Trophoblast cell (in vitro differentiated cells and primary cell): Measurements from ENCODE around the gene RBM20.

Experiments
- DNase-seq, 2 donors: peaks; one replicate each; pipeline ENCODE4 v3.0.0-alpha.2; 2016
- H2AFZ ChIP-seq: 2 replicates; pipeline ENCODE4 v1.6.1; 2013; ENCODE audit warnings: low read length, moderate library complexity, mild to moderate bottlenecking; ENCODE audit not compliant: insufficient read depth, poor library complexity
- H2AK5ac ChIP-seq: 2 replicates; pipeline ENCODE4 v1.6.1; 2013; ENCODE audit warnings: mild to moderate bottlenecking, low read length
- H2BK120ac ChIP-seq: 2 replicates; pipeline ENCODE4 v1.6.1; 2013; ENCODE audit warnings: low read length, mild to moderate bottlenecking, moderate library complexity; ENCODE audit not compliant: insufficient read depth, poor library complexity
- H2BK12ac ChIP-seq: 2 replicates; pipeline ENCODE4 v1.6.1; 2013; ENCODE audit warnings: mild to moderate bottlenecking, low read length, moderate library complexity
- H2BK5ac ChIP-seq: 2 replicates; pipeline ENCODE4 v1.6.1; 2013; ENCODE audit warnings: low read length, low read depth, moderate library complexity, mild to moderate bottlenecking; ENCODE audit not compliant: poor library complexity
- H3K14ac ChIP-seq: 2 replicates; pipeline ENCODE4 v1.6.1; 2013; ENCODE audit warnings: mild to moderate bottlenecking, low read length
- H3K18ac ChIP-seq: 2 replicates; pipeline ENCODE4 v1.6.1; 2013; ENCODE audit warnings: mild to moderate bottlenecking, low read length
- H3K23ac ChIP-seq: 2 replicates; pipeline ENCODE4 v1.6.1; 2013; ENCODE audit warnings: low read length
- H3K27ac ChIP-seq: 2 replicates; pipeline ENCODE4 v1.5.1; 2013; ENCODE audit warnings: low read depth, mild to moderate bottlenecking, inconsistent platforms, low read length, moderate library complexity
- H3K27me3 ChIP-seq: 2 replicates; pipeline ENCODE4 v1.6.1; 2013; ENCODE audit warnings: inconsistent platforms, mild to moderate bottlenecking, low read length, moderate library complexity; ENCODE audit not compliant: insufficient read depth
- H3K36me3 ChIP-seq, 2 experiments: 1 replicate in 1 of 2; 2 replicates in 1 of 2; pipeline ENCODE4 v1.6.1; 2013; ENCODE audit warnings: low read length in 2 of 2, mild to moderate bottlenecking in 2 of 2, moderate library complexity in 1 of 2; ENCODE audit not compliant: insufficient read depth in 2 of 2, control insufficient read depth in 1 of 2
- H3K4ac ChIP-seq: 2 replicates; pipeline ENCODE4 v1.6.1; 2013; ENCODE audit warnings: low read depth, mild to moderate bottlenecking, low read length, moderate library complexity
- H3K4me1 ChIP-seq, 2 experiments: 1 replicate in 1 of 2; 2 replicates in 1 of 2; pipeline ENCODE4 v1.6.1; 2013; ENCODE audit warnings: low read length in 2 of 2, mild to moderate bottlenecking in 2 of 2, moderate library complexity in 1 of 2; ENCODE audit not compliant: insufficient read depth in 2 of 2, control insufficient read depth in 1 of 2
- H3K4me2 ChIP-seq: 2 replicates; pipeline ENCODE4 v1.6.1; 2013; ENCODE audit warnings: inconsistent platforms, mild to moderate bottlenecking, low read length, moderate library complexity
- H3K4me3 ChIP-seq: 2 replicates; pipeline ENCODE4 v1.5.1; 2013; ENCODE audit warnings: mild to moderate bottlenecking, low read depth, low read length, inconsistent platforms
- H3K79me1 ChIP-seq: one replicate; pipeline ENCODE4 v1.6.1; 2013; ENCODE audit warnings: low read length
- H3K79me2 ChIP-seq: 2 replicates; pipeline ENCODE4 v1.6.1; 2013; ENCODE audit warnings: low read length, mild to moderate bottlenecking; ENCODE audit not compliant: control insufficient read depth, insufficient read depth, poor library complexity
- H3K9ac ChIP-seq: 2 replicates; pipeline ENCODE4 v1.6.1; 2013; ENCODE audit warnings: mild to moderate bottlenecking, low read length
- H3K9me3 ChIP-seq: 2 replicates; pipeline ENCODE4 v1.6.1; 2013; ENCODE audit warnings: low read depth, mild to moderate bottlenecking, control low read depth, inconsistent platforms, low read length; ENCODE audit not compliant: insufficient read depth
- H4K12ac ChIP-seq: 2 replicates; pipeline ENCODE4 v1.6.1; 2013; ENCODE audit warnings: low read depth, mild to moderate bottlenecking, low read length, moderate library complexity
- H4K8ac ChIP-seq: 2 replicates; pipeline ENCODE4 v1.6.1; 2013; ENCODE audit warnings: low read depth, mild to moderate bottlenecking, low read length, moderate library complexity
- H4K91ac ChIP-seq: one replicate; pipeline ENCODE4 v1.6.1; 2013; ENCODE audit warnings: low read depth, mild to moderate bottlenecking, low read length, moderate library complexity
- WGBS: extraction: QIAGEN DNeasy Blood & Tissue Kit; methylation state at CpG from one replicate; pipeline ENCODE4 v1.1.7; 2013; ENCODE audit warnings: missing lambda C conversion rate; ENCODE audit not compliant: insufficient read length, insufficient coverage; ENCODE audit errors: extremely low coverage; 5-methylcytosine and 5-hydroxymethylcytosine counted together

Gene RBM20

DNA sequence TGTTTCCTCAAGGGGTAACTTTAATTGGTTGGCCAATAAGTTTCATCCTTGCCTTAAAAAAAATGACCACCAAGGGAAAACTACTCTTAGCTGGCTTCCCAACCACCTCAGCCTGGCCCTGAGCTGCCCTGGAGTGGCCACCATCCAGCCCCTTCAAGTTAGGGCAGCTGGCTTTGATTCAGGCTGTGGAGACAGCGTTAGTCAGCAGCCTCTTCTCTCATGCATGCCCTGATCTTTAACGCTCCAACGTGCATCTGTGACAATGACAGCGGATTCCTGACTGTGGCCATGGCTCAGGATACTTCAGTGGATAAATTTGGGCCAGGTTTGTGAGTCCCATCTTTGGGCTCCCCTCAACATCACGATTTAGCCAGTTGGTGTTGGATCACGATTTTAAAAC, 111.6 kb downstream of the RBM20 start:
- no peak overlapping the region for H3K14ac ChIP-seq
- H3K27ac ChIP-seq: no peak overlapping the region
- H2BK120ac ChIP-seq: peak overlapping the region; percentile 57
- H2BK5ac ChIP-seq: no peak overlapping the region
- H3K9me3 ChIP-seq: no peaks in the 10 kb centered on the region
- H3K9ac ChIP-seq: no peak overlapping the region
- H2AK5ac ChIP-seq: no peak overlapping the region
- no peak overlapping the region for H4K91ac ChIP-seq
- H3K23ac ChIP-seq: no peak overlapping the region
- no peaks in the 10 kb centered on the region for H3K27me3 ChIP-seq
- H3K4me3 ChIP-seq: no peak overlapping the region
- peak overlapping the region; percentile 61 for H3K18ac ChIP-seq
- H3K36me3 ChIP-seq: no peaks in the 10 kb centered on the region
- peaks cover 5 to 6% of the 10 kb centered on the region in 2 experiments for H3K4me1 ChIP-seq
- DNase-seq: no peak
- H3K4ac ChIP-seq: no peak overlapping the region
- H2BK12ac ChIP-seq: peak overlapping the region; percentile 58
- WGBS: no CpG with 5 or more reads among the region's 6 CpGs
- H4K12ac ChIP-seq: no peak overlapping the region
- no peak overlapping the region for H2AFZ ChIP-seq
- H3K79me1 ChIP-seq: peaks cover 10% of the 10 kb centered on the region
- H3K79me2 ChIP-seq: no peaks in the 10 kb centered on the region
- no peak overlapping the region for H4K8ac ChIP-seq
- no peak overlapping the region for H3K4me2 ChIP-seq

DNA sequence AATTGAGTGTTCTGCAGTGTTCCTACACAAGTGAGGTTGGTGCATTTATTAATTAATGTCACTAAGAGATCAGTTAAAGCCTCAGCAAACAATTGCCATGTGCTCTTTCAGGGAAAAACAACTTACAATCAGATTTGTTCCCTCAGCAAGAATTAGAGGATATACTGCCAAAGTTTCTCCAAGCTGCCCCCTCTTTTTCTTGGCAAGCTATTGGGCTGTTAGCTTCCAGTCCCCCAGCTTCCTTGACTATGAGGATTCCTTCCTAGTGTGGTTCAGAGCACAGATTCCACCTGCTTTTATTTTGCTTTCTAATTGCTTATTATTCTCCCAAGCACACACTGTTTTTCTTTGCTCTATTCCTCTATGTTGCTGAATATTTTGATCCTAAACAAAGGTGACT, 112.7 kb downstream of the RBM20 start:
- no peak overlapping the region for H3K4me3 ChIP-seq
- no peak for DNase-seq
- no peak overlapping the region for H3K18ac ChIP-seq
- no peak overlapping the region for H3K23ac ChIP-seq
- no peak overlapping the region for H2AFZ ChIP-seq
- no peaks in the 10 kb centered on the region for H3K36me3 ChIP-seq
- H3K79me2 ChIP-seq: no peaks in the 10 kb centered on the region
- H3K27ac ChIP-seq: no peak overlapping the region
- H3K4me2 ChIP-seq: no peak overlapping the region
- H3K4ac ChIP-seq: no peak overlapping the region
- H3K14ac ChIP-seq: no peak overlapping the region
- no peak overlapping the region for H2AK5ac ChIP-seq
- H3K27me3 ChIP-seq: no peaks in the 10 kb centered on the region
- H4K8ac ChIP-seq: no peak overlapping the region
- no peak overlapping the region for H4K91ac ChIP-seq
- no peak overlapping the region for H4K12ac ChIP-seq
- no peak overlapping the region for H3K9ac ChIP-seq
- H3K9me3 ChIP-seq: no peaks in the 10 kb centered on the region
- H3K4me1 ChIP-seq: peaks cover 5 to 6% of the 10 kb centered on the region in 2 experiments
- H2BK5ac ChIP-seq: no peak overlapping the region
- no peak overlapping the region for H2BK120ac ChIP-seq
- H3K79me1 ChIP-seq: peaks cover 10% of the 10 kb centered on the region
- H2BK12ac ChIP-seq: no peak overlapping the region

DNA sequence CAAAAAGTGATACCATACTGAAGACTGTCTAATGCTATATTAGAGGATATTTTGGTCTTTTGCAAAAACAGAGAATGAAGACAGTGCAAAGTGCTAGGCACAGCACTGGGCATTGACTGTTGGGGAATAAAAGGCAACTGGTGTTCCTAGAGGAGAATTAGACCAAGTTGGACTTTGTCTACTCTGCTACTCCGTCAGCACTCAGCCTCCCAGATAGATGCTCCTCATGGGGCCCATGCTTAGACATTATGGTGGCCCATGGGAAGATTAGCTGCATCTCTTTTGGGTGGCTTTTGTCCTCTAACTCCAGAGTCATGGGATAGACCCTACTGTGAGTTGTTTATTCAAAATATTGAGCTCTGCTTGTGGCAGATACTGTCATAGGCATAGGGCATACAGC, 113.5 kb downstream of the RBM20 start:
- H2AK5ac ChIP-seq: no peak overlapping the region
- no peak overlapping the region for H3K4me2 ChIP-seq
- H3K9me3 ChIP-seq: no peaks in the 10 kb centered on the region
- no peak overlapping the region for H3K14ac ChIP-seq
- no peak overlapping the region for H3K9ac ChIP-seq
- no peak overlapping the region for H3K4me3 ChIP-seq
- no peak overlapping the region for H4K12ac ChIP-seq
- DNase-seq: no peak
- no peak overlapping the region for H2AFZ ChIP-seq
- no peak overlapping the region for H4K8ac ChIP-seq
- H2BK12ac ChIP-seq: no peak overlapping the region
- H3K79me1 ChIP-seq: peaks cover 10% of the 10 kb centered on the region
- no peaks in the 10 kb centered on the region for H3K36me3 ChIP-seq
- H3K79me2 ChIP-seq: no peaks in the 10 kb centered on the region
- no peak overlapping the region for H4K91ac ChIP-seq
- no peak overlapping the region for H3K23ac ChIP-seq
- H2BK5ac ChIP-seq: no peak overlapping the region
- no CpG with 5 or more reads among the region's 1 CpG for WGBS
- H3K27me3 ChIP-seq: no peaks in the 10 kb centered on the region
- H3K18ac ChIP-seq: no peak overlapping the region
- no peak overlapping the region for H2BK120ac ChIP-seq
- H3K4ac ChIP-seq: no peak overlapping the region
- H3K4me1 ChIP-seq: peaks cover 5 to 6% of the 10 kb centered on the region in 2 experiments
- no peak overlapping the region for H3K27ac ChIP-seq

DNA sequence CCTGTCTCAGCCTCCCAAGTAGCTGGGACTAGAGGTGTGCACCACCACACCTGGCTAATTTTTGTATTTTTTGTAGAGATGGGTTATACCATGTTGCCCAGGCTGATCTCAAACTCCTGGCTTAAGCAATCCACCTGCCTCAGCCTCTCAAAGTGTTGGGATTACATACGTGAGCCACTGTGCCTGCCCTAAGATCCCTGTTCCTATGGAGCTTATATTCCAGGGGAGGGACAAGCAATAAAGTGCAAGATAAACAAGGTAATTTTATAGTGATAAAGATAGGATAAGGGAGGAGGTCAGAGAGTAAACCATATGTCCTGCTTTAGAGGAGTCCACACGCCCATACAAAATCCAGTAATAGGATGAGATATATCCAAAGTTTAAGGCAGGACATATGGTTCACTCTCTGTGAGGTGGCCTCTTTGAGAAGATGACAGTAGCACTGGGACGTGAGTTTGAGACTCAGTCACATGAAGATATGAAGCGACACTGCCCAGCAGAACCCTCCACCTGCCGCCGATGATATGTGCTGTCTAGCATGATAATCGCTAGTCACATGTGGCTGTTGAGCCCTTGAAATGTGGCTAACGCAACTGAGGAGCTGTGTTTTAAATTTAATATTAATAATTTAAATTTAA, 114.1 kb downstream of the RBM20 start:
- Histone ChIP-seq H3K4me2 (no peak overlapping the region), H2BK12ac (peak overlapping the region; percentile 56), H3K4ac (no peak overlapping the region), H4K8ac (no peak overlapping the region), H3K9me3 (no peaks in the 10 kb centered on the region), H4K12ac (no peak overlapping the region), H3K79me2 (no peaks in the 10 kb centered on the region), H2BK5ac (peak overlapping the region; percentile 24), H2AFZ (no peak overlapping the region), H3K4me1 (peaks cover 5 to 9% of the 10 kb centered on the region in 2 experiments), H4K91ac (peak overlapping the region; percentile 70), H2BK120ac (peak overlapping the region; percentile 27), H3K36me3 (no peaks in the 10 kb centered on the region), H3K14ac (peak overlapping the region; percentile 6), H3K23ac (no peak overlapping the region), H3K79me1 (peaks cover 10% of the 10 kb centered on the region), H3K27me3 (no peaks in the 10 kb centered on the region), H3K9ac (no peak overlapping the region), H3K27ac (peak overlapping the region; percentile 55), H3K18ac (no peak overlapping the region), H2AK5ac (no peak overlapping the region), H3K4me3 (no peak overlapping the region)
- no CpG with 5 or more reads among the region's 8 CpGs for WGBS
- no peak for DNase-seq
